SU-DHL-6 (cell line): Measurements from ENCODE around the gene EYA3.

ENCODE experiments used
- H2AFZ ChIP-seq: fragments of 200-600 bp; sonication (generic); 2 replicates; pipeline ENCODE4 v1.6.1; 2014; ENCODE audit warnings: low read depth, mild to moderate bottlenecking, moderate library complexity, mixed read lengths, antibody characterized with exemption, low read length; ENCODE audit not compliant: severe bottlenecking
- H3F3A ChIP-seq: fragments of 200-600 bp; shearing (Covaris generic); 2 replicates; pipeline ENCODE4 v1.6.0; 2016; ENCODE audit warnings: antibody characterized with exemption, mild to moderate bottlenecking; ENCODE audit not compliant: insufficient read depth
- H3K27ac ChIP-seq: fragments of 200-600 bp; sonication (generic); 2 replicates; pipeline ENCODE4 v1.5.1; 2016; ENCODE audit warnings: low read depth, mild to moderate bottlenecking, low read length, moderate library complexity, mixed read lengths
- H3K27me3 ChIP-seq: fragments of 200-600 bp; sonication (generic), shearing (Covaris generic); 2 replicates; pipeline ENCODE4 v1.6.0; 2014; ENCODE audit warnings: mild to moderate bottlenecking, low read length
- H3K36me3 ChIP-seq: fragments of 200-600 bp; sonication (generic); 2 replicates; pipeline ENCODE4 v1.6.1; 2014; ENCODE audit warnings: mild to moderate bottlenecking, low read length, mixed read lengths
- H3K4me2 ChIP-seq: fragments of 300-600, 200-600 bp; shearing (Covaris generic), sonication (generic); 2 replicates; pipeline ENCODE4 v1.6.0; 2014; ENCODE audit warnings: low read length, low read depth, mild to moderate bottlenecking; ENCODE audit not compliant: poor library complexity, severe bottlenecking
- H3K4me3 ChIP-seq: fragments of 200-600 bp; sonication (generic); 2 replicates; pipeline ENCODE4 v1.5.1; 2014; ENCODE audit warnings: antibody characterized with exemption, low read length, mild to moderate bottlenecking, mixed read lengths; ENCODE audit not compliant: insufficient read depth, poor library complexity, severe bottlenecking
- H3K79me2 ChIP-seq: fragments of 200-600 bp; sonication (generic); 2 replicates; pipeline ENCODE4 v1.6.1; 2014; ENCODE audit warnings: mild to moderate bottlenecking, low read length, moderate library complexity; ENCODE audit not compliant: insufficient read depth
- H3K9ac ChIP-seq: fragments of 200-600 bp; sonication (generic); 2 replicates; pipeline ENCODE4 v1.7.0; 2014; ENCODE audit warnings: mild to moderate bottlenecking, low read length
- H3K9me2 ChIP-seq: fragments of 200-600 bp; sonication (generic); replicated peaks from 2 replicates; pipeline ENCODE4 v1.6.1; 2014; ENCODE audit warnings: low read length; ENCODE audit not compliant: insufficient read depth
- H3K9me3 ChIP-seq: fragments of 200-600 bp; sonication (generic); 2 replicates; pipeline ENCODE4 v1.6.1; 2014; ENCODE audit warnings: low read length, mixed read lengths; ENCODE audit not compliant: insufficient read depth
- H4K20me1 ChIP-seq: fragments of 200-600 bp; sonication (generic); 2 replicates; pipeline ENCODE4 v1.6.1; 2014; ENCODE audit warnings: low read depth, mild to moderate bottlenecking, antibody characterized with exemption, low read length, moderate library complexity, mixed read lengths
- EZH2phosphoT487 ChIP-seq: fragments of 200-600 bp; sonication (generic), shearing (Covaris generic); conservative IDR thresholded peaks from 2 replicates; pipeline ENCODE4 v1.6.1; 2018; ENCODE audit warnings: mild to moderate bottlenecking, antibody characterized with exemption, low read length, moderate library complexity, mixed read lengths
- TF ChIP-seq, protein P1 (sequence below): fragments of 200-600 bp; sonication (generic); IDR thresholded peaks from one replicate; pipeline ENCODE4 v1.5.1; 2017; ENCODE audit warnings: antibody characterized with exemption, mild to moderate bottlenecking, low read length, moderate library complexity; ENCODE audit not compliant: insufficient read depth, poor library complexity, severe bottlenecking

Gene EYA3

DNA sequence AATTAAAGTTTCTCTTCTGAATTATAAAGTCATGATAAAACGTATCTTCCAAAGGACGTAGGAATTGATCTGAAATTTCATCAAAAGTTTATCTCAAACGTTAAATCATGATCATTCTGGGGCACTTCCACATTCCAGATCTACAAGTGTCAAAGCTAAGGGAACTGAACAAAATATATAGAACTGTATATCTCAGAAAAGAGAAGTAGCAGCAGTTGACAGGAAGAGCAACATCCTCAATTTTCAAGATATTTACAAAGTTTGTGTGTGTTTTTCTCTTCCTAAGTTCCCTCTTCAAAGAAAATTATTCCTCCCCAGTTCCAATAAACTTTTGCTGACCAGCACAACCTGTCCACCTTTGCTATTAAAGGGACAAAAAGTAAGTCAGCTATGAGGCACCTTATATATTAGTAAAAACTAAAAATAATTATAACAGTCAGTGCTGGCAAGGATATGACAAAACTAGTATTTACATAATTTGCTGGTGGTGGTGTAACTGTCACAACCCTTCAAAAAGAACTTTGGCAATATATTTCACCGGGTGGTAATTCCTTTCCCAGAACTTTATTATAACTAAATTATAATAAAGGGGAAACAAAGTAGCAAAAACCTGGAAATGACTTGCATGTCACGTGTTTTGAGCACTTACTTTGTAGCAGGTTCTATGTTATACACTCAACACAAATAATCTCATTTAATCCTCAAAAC is 38.5 kb upstream of the EYA3 start:
- Histone ChIP-seq H3K4me3 (no peak overlapping the region), H3K9ac (peak overlapping the region; percentile 9; the same call in 1 of the 2 replicates), H2AFZ (peak overlapping the region; percentile 66), H3K27ac (peak overlapping the region; percentile 58), H4K20me1 (no peaks in the 10 kb centered on the region), H3K36me3 (no peaks in the 10 kb centered on the region), H3K27me3 (no peaks in the 10 kb centered on the region), H3F3A (peaks cover 5% of the 10 kb centered on the region), H3K79me2 (no peaks in the 10 kb centered on the region), H3K9me3 (no peaks in the 10 kb centered on the region), H3K4me2 (peak overlapping the region; percentile 40), H3K9me2 (no peaks in the 10 kb centered on the region)
- no peak for TF ChIP-seq EZH2phosphoT487

DNA sequence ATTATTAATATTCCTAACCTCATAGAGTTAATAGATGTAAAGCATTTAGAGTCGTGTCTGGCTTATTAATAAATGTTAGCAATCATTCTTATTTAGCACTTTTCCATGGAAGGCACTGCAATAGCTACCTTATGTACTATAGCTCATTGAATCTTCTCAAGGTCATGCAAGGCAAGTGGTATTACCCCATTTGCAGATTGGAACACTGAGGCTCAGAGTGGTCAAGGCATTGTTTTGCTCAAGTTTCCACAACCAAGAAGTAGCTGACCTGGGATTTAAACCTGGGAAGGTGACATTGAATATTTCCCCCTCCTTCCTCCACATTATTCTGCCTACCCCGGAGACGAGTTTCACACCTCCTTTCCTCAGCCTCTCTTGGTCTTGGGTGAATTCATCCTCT is 37.8 kb upstream of the EYA3 start:
- H3K79me2 ChIP-seq, result no peaks in the 10 kb centered on the region
- H3K9ac ChIP-seq, result no peak overlapping the region
- peak overlapping the region; percentile 40 for H3K4me2 ChIP-seq
- H3K4me3 ChIP-seq, result no peak overlapping the region
- H3K27ac ChIP-seq, result peak overlapping the region; percentile 58; the same call in 1 of the 2 replicates
- H3K36me3 ChIP-seq, result no peaks in the 10 kb centered on the region
- peaks cover 3% of the 10 kb centered on the region; the same call in 1 of the 2 replicates for H3F3A ChIP-seq
- peak overlapping the region; percentile 66 for H2AFZ ChIP-seq
- TF ChIP-seq EZH2phosphoT487, result no peak
- TF ChIP-seq, protein P1, sequence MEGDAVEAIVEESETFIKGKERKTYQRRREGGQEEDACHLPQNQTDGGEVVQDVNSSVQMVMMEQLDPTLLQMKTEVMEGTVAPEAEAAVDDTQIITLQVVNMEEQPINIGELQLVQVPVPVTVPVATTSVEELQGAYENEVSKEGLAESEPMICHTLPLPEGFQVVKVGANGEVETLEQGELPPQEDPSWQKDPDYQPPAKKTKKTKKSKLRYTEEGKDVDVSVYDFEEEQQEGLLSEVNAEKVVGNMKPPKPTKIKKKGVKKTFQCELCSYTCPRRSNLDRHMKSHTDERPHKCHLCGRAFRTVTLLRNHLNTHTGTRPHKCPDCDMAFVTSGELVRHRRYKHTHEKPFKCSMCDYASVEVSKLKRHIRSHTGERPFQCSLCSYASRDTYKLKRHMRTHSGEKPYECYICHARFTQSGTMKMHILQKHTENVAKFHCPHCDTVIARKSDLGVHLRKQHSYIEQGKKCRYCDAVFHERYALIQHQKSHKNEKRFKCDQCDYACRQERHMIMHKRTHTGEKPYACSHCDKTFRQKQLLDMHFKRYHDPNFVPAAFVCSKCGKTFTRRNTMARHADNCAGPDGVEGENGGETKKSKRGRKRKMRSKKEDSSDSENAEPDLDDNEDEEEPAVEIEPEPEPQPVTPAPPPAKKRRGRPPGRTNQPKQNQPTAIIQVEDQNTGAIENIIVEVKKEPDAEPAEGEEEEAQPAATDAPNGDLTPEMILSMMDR, result no peak
- no peaks in the 10 kb centered on the region for H3K27me3 ChIP-seq
- no peaks in the 10 kb centered on the region for H4K20me1 ChIP-seq
- no peaks in the 10 kb centered on the region for H3K9me2 ChIP-seq
- H3K9me3 ChIP-seq, result no peaks in the 10 kb centered on the region

DNA sequence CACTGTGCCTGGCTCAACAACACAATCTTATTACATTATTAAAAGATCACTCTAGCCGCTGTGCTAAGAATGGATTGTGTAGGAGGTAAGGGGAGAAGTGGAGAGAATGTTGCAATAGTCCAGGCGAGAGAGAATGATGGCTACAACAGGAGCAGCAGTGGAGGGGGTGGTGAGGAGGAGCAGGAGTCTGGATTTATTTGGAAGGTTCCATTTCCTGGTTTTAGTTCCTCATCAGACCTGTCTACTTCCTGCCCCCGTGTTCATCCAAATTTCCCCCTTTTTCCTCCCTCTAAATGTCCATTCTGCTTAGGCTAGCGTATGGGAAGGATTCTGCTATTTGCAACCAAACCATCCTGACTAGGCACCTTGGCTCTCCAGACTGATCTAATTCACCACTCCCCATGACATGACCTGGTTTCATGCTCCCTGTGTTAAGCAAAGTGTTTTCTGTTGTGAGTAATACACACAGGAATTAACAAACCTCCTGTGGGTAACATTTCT is 35.1 kb upstream of the EYA3 start:
- Histone ChIP-seq H2AFZ (no peak overlapping the region), H3K4me2 (no peak overlapping the region), H3K9ac (no peak overlapping the region; the same call in 1 of the 2 replicates), H3K27me3 (no peaks in the 10 kb centered on the region), H3K9me2 (no peaks in the 10 kb centered on the region), H3K9me3 (no peaks in the 10 kb centered on the region), H3F3A (peaks cover 3% of the 10 kb centered on the region; the same call in 1 of the 2 replicates), H3K27ac (no peak overlapping the region), H3K36me3 (no peaks in the 10 kb centered on the region), H4K20me1 (no peaks in the 10 kb centered on the region), H3K79me2 (no peaks in the 10 kb centered on the region), H3K4me3 (no peak overlapping the region)
- TF ChIP-seq EZH2phosphoT487, result no peak
- TF ChIP-seq, protein P1, result no peak

DNA sequence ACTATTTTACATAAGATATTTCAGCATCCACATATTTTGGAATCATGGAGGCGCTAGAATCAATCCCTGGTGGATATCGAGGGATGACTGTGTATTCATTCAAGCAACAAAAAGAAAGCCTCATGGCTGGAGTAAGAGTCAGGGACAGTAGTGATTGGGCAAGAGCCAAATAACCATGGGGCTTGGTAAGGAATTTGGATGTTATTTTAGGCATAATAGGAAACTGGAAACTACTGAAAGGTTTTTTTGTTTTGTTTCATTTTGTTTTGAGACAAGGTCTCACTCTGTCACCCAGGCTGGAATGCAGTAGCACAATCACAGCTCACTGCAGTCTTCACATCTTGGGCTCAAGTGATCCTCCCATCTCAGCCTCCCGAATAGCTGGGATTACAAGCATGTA is 33.8 kb upstream of the EYA3 start:
- Histone ChIP-seq H3K4me2 (no peak overlapping the region), H3K27ac (no peak overlapping the region), H3K4me3 (no peak overlapping the region), H3K9me2 (no peaks in the 10 kb centered on the region), H3F3A (peaks cover 3% of the 10 kb centered on the region; the same call in 1 of the 2 replicates), H3K9me3 (no peaks in the 10 kb centered on the region), H3K79me2 (no peaks in the 10 kb centered on the region), H3K27me3 (no peaks in the 10 kb centered on the region), H3K36me3 (no peaks in the 10 kb centered on the region), H3K9ac (no peak overlapping the region), H2AFZ (no peak overlapping the region), H4K20me1 (no peaks in the 10 kb centered on the region)
- no peak for TF ChIP-seq EZH2phosphoT487
- TF ChIP-seq, protein P1, result no peak
